ENCODE data around the gene ATXN7L1. TPM values are rescaled to one million over a fixed set of nuclear protein-coding genes. Genes with fewer than 3 reads are reported as not detected.

The ATXN7L1 gene
- total RNA-seq, 1 donor from 2014 or later, result 16.2 TPM

GRCh38 chr7:105642264-105642663 is 234.1 kb downstream of the ATXN7L1 start:
- no peak overlapping the region for H3K4me3 ChIP-seq
- peaks cover 0 to 11% of the 10 kb centered on the region in 2 donors for H3K36me3 ChIP-seq
- peaks cover 19% of the 10 kb centered on the region for H3K4me1 ChIP-seq
- H3K9me3 ChIP-seq, result no peaks in the 10 kb centered on the region
- no peak overlapping the region for H3K27ac ChIP-seq
- H3K27me3 ChIP-seq, result no peaks in the 10 kb centered on the region
- intact Hi-C loops (cut with DNase I), result no loop called here
- TF ChIP-seq POLR2AphosphoS5 (IDR thresholded peaks at IDR 0.05; ENCODE audit: insufficient read depth in 1 of 2, low read depth in 1 of 2) (no peak), CTCF (IDR thresholded peaks at IDR 0.05) (no peak), POLR2A (IDR thresholded peaks at IDR 0.05) (no peak)
- no peak for DNase-seq (ENCODE audit: extremely low spot score in 2 of 2)

GRCh38 chr7:105640956-105641810 is 235.2 kb downstream of the ATXN7L1 start:
- intact Hi-C loops (cut with DNase I), result no loop called here
- H3K4me3 ChIP-seq, result no peak overlapping the region
- H3K27ac ChIP-seq, result no peak overlapping the region
- no peak for DNase-seq (ENCODE audit: extremely low spot score in 2 of 2)
- H3K4me1 ChIP-seq, result peaks cover 19% of the 10 kb centered on the region
- no peak for TF ChIP-seq POLR2A (IDR thresholded peaks at IDR 0.05)
- TF ChIP-seq CTCF (IDR thresholded peaks at IDR 0.05), result no peak
- TF ChIP-seq POLR2AphosphoS5 (IDR thresholded peaks at IDR 0.05; ENCODE audit: insufficient read depth in 1 of 2, low read depth in 1 of 2), result no peak
- peaks cover 0 to 21% of the 10 kb centered on the region in 2 donors for H3K36me3 ChIP-seq
- H3K27me3 ChIP-seq, result no peaks in the 10 kb centered on the region
- no peaks in the 10 kb centered on the region for H3K9me3 ChIP-seq

GRCh38 chr7:105639667-105640493 is 236.5 kb downstream of the ATXN7L1 start:
- Histone ChIP-seq H3K27me3 (no peaks in the 10 kb centered on the region), H3K27ac (no peak overlapping the region), H3K9me3 (no peaks in the 10 kb centered on the region), H3K4me1 (peaks cover 19% of the 10 kb centered on the region), H3K4me3 (no peak overlapping the region), H3K36me3 (peaks cover 0 to 32% of the 10 kb centered on the region in 2 donors)
- intact Hi-C loops (cut with DNase I), result no loop called here
- TF ChIP-seq POLR2AphosphoS5 (IDR thresholded peaks at IDR 0.05; ENCODE audit: insufficient read depth in 1 of 2, low read depth in 1 of 2), result no peak
- TF ChIP-seq CTCF (IDR thresholded peaks at IDR 0.05), result no peak
- TF ChIP-seq POLR2A (IDR thresholded peaks at IDR 0.05), result no peak
- DNase-seq (ENCODE audit: extremely low spot score in 2 of 2), result no peak

- H3K27me3 ChIP-seq, result no peaks in the 10 kb centered on the region
- intact Hi-C loops (cut with DNase I), result no loop called here
- TF ChIP-seq CTCF (IDR thresholded peaks at IDR 0.05) (no peak), POLR2AphosphoS5 (IDR thresholded peaks at IDR 0.05; ENCODE audit: insufficient read depth in 1 of 2, low read depth in 1 of 2) (no peak), POLR2A (IDR thresholded peaks at IDR 0.05) (no peak)
- peaks cover 19% of the 10 kb centered on the region for H3K4me1 ChIP-seq
- DNase-seq (ENCODE audit: extremely low spot score in 2 of 2), result no peak
- H3K9me3 ChIP-seq, result no peaks in the 10 kb centered on the region
- H3K4me3 ChIP-seq, result no peak overlapping the region
- H3K27ac ChIP-seq, result no peak overlapping the region
- peaks cover 0 to 35% of the 10 kb centered on the region in 2 donors for H3K36me3 ChIP-seq
These were observed 237.4 kb downstream of the ATXN7L1 start for GRCh38 chr7:105638902-105639495.
